Amniotic epithelial cell (primary cell): ENCODE data around the gene GLYAT.

Source experiments
- DNase-seq: peaks from one replicate; pipeline ENCODE4 v3.0.0-alpha.2; 2010; ENCODE audit warnings: low read depth

Gene GLYAT, protein sequence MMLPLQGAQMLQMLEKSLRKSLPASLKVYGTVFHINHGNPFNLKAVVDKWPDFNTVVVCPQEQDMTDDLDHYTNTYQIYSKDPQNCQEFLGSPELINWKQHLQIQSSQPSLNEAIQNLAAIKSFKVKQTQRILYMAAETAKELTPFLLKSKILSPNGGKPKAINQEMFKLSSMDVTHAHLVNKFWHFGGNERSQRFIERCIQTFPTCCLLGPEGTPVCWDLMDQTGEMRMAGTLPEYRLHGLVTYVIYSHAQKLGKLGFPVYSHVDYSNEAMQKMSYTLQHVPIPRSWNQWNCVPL

DNA sequence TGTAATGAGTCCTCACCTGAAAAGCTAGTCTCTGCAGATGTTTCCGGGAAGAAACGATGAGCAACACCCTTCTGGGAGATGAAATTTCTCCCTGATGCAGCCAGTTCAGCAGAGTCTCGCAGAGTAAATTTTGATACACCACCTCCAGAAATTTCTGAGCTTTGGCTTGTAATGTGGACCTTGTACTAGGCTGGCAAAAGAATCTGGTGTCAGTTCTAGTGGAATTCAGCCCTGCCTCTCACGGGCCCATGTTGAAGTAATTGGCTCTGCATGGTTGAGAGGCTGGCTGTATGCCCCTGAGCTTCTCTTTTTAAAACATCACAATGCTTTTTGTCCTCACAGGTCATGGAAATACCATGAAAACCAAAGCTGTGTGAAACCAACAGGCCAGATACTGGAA, at the start of gene GLYAT:
TSS of gene GLYAT (minus strand) at position 125 of the 400 bp plus-strand sequence. CDS start 7,447 bp downstream, outside the sequence.
- DNase-seq: no peak

DNA sequence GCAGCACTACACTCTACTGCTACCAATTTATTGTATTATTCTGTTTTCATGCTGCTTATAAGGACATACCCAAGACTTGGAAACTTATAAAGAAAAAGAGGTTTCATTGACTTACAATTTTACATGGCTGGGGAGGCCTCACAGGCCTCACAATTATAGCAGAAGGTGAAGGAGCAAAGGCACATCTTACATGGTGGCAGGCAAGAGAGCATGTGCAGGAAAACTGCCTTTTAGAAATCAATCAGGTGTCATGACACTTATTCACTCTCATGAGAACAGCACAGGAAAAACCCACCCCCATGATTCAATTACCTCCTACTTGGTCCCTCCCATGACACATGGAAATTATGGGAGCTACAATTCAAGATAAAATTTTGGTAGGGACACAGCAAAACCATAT, 49.6 kb upstream of the GLYAT start:
- no peak for DNase-seq

DNA sequence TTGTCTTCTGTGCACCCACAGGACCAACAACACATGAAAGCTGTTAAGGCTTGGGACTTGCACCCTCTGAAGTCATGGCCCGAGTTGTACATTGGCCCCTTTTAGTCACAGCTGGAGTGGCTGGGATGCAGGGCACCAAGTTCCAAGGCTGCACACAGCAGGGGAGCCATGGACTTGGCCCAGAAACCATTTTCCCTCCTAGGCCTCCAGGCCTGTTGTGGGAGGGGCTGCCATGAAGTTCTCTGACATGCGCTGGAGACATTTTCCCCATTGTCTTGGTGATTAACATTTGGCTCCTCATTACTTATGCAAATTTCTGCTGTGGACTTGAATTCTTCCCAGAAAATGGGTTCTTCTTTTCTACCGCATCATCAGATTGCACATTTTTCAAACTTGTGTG, 48.8 kb upstream of the GLYAT start:
- no peak for DNase-seq

DNA sequence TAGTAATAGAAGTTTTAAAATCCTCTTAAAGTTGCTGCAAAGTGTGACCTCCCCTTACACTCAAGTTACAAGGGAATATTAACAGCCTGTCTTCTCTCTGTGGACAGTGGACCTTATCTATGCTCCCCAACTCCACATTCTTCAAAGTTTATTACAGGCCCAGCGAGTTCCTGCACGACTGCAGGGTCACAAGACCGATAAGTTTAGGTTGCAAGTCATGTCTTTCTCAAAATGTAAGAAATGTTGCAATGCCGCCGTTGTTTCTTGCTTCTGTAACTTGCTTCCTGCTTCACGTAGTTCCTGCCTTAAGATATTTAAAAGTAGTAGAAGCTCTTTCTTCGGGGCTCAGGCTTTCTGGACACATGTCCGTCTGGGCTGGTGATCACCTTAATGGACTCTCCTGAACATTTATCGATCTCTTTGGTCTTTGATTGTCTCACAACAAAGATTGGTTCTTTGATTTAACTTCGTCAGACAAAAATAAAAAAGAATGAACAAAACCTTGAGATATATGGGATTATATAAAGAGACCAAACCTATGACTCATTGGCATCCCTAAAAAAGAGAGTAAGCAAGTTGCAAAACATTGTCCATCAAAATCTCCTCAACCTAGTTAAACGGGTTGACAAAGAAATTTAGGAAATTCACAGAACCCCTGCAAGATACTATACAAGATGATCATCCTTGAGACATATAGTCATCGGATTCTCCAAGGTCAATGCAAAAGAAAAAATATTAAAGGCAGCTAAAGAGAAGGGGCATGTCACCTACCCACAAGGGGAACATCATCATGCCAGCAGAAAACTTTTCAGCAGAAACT, 45.4 kb upstream of the GLYAT start:
- DNase-seq: no peak

DNA sequence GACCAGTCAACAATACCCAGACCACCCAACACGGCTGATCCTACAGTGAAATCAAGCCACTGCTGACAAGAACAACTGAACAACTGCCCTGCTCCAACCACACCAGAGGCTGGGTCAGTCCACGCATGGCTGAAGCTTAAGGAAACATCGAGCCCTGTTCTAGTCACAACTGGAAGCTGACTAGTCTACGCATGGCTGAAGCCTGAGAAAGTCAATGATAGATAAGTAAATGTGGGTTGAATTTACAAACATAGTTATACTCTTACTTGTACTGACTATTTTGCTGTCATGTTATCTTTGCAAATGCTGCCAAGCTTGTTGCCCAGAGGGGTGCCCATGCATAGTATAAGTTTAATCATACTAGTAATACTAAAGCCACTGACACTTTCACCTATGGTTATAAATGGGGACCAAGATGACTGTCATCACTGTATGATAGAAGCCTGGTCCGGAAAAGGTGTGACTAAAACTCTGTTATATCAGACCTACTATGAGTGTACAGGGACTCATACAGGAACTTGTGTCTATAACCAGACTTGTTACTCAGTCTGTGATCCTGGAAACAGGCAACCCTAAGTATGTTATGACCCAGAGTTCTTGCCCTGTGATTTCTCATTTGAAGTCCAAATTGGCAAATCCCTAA, 43.4 kb upstream of the GLYAT start:
- no peak for DNase-seq

DNA sequence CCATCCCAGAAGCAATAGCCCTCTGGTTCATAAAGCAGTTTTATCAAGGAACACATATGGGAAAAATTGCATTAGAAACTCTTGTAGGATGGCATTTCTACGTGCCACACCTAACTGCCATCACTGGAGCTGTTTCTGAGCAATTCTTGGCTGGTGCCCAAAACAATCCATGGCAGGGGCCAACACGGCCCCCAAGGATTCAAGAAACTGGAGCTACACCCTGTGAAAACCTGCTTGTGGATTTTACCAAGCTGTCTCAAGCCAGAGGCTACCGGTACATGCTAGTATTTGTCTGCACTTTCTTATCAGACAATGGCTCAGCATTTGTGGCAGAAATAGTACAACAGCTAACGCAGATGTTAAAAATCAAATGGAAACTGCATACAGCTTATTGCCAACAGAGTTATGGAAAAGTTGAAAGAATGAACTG, 42.4 kb upstream of the GLYAT start:
- no peak for DNase-seq

DNA sequence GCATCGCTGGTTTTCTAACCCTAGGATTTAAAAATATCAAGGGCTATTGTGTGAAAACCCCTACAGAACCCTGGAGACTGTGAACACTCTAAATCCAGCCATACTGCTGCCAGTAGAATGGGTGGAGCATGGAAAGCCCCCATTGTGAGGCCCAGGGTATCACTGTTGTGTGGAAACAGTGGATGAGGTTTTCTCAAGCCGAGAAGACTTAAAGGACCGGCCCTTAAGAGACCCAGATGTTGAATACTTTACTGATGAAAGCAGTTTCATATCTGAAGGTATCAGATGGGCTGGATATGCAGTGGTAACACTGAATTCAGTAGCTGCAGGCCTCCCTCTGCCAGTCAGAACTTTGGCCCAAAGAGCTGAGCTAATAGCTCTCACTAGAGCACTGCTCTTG, 41.6 kb upstream of the GLYAT start:
- no peak for DNase-seq

DNA sequence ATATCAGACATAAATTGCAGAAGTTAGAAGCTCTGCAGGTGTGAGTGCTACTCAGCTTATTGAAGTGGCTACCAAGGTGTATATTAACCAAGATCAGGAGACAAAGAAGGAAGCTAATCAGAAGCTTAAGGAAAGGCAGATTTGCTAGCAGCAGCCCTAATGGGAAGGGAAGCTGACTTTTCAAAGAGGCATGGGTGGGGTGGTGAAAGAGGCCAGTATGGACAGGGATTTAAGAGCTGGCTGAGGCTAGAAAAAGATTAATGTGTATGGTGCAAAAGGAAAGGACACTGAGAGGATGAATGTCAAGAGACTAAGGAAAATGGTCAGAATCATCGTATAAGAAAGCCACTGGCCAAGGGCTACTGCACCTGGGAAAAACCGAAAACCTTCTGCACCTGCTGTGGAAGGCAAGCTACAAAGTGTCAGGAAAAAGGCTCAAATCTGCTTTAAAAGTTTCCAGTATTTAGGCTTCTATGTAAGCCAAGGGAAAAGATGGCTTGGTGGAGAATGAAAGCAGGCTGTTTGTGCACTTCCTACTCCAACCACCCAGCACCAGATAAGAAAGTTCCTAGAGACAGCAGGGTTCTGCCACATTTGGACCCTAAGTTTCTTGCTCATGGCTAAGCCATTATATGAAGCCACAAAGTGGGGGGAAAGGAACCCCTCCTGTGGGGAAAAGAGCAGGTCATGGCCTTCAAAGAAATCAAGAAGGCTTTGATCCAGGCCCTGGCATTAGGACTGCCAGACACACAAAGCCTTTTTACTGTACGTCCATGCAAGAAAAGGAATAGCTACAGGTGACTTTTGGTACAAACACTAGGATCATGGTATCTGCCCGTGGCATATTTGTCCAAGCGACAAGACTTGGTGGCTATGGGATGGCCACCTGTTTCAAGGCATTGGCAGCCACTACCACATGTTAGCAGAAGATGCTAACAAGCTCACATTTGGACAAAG, 40.9 kb upstream of the GLYAT start:
- no peak for DNase-seq

DNA sequence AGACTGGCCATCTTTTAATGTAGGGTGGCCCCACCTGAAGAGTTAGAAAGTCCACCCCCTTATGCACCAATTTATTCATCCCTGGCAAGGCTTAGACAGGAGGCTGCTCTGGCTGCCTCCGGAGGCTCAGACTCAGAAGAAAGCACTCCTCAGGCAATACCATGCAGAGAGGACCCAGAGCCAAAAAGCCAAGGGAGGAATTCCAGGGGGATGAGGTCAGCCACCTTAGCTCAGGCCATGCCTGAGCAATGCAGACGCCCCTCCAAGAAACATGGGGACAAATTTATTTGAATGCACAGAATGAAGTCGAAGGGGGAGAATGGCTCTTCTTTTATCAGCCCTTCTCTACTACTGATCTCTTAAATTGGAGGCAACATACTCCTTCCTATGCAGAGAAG, 39.7 kb upstream of the GLYAT start:
- DNase-seq: no peak

DNA sequence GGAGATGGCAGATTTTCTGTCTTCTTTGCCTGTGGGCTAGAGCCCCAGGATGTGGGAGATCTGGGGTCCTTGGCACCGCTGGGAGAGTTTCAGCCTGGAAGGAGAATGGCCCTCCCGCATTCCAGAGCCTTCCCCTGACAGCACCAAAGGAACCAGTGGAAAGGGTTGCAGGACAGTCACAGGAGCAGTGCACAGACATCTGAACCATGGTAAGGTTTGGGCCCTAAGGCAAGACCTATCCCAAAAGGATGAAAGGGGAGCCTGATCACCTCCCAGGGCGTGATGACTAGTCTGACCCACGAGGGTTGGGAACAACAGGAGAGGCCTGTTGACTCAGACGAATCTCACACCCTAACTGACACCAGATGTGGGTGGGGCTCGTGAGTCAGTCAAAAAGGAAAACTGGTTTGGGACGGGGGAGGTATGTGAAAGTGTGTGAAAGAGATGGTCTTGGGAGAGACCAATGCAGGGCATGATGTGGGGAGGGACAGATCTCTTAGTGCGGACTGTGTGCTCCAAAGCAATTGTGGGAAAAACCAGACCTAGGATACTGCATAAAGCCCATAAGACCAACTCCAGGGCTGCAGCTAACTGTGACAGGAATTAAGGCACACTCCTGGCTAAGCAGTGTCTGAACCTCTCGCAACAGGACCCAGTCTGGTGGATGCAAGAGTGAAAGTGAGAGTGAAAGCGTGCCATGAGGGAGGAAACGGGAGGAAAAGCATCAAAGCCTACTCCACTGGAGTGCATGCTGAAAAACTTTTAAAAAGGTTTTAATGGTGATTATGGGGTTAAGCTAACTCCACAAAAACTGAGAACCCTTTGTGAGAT, 39.1 kb upstream of the GLYAT start:
- no peak for DNase-seq

DNA sequence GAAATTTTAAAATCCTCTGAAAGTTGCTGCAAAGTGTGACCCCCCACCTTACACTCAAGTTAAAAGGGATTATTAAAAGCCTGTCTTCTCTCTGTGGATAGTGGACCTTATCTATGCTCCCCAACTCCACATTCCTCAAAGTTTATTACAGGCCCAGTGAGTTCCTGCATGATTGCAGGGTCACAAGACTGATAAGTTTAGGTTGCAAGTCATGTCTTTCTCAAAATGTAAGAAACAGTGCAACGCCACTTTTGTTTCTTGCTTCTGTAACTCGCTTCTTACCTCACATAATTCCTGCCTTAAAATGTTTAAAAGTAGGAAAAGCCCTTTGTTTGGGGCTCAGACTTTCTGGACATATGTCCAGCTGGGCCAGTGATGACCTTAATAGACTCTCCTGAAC, 38.4 kb upstream of the GLYAT start:
- DNase-seq: no peak

DNA sequence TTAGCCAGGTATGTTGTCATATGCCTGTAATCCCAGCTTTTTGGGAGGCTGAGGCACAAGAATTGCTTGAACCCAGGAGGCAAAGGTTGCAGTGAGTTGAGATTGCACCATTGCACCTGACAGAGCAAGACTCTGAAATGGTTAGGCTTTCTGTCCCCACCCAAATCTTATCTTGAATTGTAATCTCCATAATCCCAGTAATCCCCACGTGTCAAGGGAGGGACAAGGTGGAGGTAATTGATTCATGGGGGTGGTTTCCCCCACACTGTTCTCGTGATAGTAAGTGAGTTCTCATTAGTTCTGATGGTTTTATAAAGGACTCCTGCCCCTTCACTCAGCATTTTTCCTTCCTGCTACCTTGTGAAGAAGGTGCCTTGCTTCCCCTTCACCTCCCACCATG, 37.6 kb upstream of the GLYAT start:
- DNase-seq: no peak

DNA sequence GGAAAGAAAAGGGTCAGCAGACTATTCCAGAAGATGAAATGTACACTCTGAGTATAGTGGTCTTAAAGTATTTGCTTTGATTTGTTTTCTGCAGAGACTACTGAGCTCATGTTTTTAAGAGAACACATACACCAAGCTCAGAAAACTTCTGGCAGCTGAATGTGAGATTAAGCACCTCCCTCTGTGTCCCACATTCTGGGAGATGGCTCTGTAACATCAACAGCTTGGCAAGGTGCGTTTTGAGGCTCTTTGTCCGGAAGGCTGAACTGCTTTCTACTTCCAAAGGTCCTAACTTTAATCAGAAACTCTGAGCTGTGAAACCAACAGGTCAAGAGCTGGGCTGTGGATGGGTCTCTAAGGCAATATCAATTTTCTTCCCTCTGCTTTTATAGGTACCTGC, 36.4 kb upstream of the GLYAT start:
- no peak for DNase-seq

DNA sequence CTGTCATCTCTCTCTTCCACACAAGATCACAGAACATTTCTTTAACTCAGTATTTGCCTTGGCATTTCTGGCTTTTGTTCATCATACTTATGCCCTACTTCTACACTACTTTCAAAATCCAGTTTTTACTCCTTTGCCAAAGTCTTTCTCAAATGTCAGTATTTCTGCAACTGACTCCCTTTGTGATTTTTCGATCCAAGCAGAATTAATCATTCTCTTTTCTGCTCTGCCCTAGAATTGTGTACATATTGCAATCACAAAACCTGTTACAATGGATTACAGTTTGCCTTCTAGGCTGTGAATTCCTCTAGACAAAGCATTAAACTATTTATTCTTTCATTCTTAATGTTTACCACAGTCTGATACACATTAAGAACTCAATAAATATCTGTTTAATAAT, 33.3 kb upstream of the GLYAT start:
- DNase-seq: no peak

DNA sequence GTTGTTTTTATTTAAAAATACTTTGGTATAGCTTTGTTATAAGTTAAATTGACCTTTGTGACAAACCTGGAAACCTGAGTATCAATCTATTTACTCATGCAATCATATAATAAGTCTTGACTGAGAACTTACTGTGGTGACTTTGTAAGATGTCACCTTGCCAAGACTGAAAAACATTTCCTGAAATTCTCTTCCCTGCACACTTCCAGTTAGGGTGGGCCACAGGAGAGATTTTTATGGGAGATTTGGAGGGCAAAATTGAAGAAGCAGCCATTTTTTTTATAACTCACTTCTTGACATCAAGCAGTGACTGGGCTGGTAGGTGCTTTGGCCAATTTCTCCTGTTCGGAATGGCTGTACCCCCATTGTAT, 31.4 kb upstream of the GLYAT start:
- DNase-seq: no peak

DNA sequence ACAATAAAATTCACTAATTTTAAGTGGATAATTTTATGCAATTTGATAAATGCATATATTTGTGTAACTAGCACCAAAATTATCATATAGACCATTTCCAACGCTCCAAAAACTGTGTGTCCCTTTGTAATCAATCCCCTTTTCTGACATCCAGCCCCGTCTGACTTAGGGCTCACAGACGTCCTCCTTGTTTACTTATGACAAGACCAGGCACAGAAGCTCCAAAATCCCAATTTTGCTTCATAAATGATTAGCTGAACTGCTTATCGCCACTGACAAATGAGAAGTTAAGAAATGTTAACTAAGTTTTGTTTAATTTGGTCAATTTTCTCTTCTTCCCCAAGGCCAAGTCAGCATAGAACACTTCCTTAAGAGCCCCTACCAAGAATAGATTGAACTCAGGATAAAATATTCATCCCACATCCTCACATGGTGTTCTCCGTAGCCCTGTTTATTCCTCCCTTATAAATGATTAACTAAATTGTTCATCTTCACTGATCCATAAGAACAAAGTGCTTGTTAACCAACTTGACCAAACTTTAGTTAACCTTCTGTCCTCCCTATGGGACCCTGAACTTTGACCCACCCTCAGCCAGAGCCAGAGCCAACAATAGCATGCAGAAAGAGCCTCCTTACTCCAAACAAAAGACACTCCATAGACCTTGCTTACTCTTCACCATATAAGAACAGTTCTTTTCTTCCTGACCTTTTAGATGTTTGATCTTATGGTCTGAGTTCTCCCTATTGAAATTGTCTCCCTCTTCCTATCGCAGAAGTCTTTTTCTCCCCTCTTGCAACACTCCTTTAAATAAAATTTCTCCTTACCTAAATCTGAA, 30.8 kb upstream of the GLYAT start:
- DNase-seq: no peak

DNA sequence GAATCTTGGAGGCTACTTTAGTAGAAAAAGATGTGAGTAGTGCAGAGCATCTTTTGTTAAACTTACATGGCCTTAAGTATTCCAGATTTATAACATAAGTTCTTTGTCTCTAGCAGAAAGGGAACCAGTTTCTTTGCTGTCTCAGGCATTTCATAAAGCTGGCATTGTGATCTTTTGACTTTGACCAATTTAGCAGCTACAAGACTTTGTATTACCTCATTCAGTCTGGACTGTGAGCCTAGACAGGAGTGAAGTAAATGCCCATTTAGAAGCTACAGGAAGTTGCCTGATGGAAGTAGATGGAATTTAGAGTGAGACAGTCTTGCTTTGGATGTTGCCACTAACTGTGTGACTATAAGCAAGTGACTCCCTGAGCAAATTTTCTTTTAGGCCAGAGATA, 25.7 kb upstream of the GLYAT start:
- DNase-seq: no peak

DNA sequence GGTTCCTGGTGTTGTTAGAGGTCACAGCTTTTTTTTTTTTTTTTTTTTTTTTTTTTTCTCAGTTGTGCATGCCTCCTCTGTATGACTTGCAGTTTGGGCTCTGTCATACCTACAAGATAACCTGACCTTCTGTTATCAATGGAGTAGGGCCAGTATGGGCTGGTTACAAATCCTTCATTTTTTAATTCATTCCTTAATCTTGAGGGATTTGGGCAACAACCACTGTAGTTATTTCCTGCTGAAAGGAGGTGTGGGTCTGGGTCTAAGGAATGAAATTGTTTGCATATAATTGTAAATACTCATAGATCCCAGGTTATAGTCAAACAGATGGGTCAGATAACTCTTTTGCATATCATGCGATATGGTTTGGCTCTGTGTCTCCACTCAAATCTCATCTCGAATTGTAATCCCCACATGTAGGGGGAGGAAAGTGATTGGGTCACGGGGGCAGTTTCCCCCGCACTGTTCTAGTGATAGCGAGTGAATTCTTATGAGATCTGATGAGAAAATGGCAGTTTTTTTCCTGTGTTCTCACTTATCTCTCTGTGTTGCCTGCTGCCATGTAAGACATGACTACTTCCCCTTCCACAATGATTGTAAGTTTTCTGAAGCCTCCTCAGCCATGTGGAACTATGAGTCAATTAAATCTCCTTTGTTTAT, 14.1 kb upstream of the GLYAT start:
- DNase-seq: no peak

DNA sequence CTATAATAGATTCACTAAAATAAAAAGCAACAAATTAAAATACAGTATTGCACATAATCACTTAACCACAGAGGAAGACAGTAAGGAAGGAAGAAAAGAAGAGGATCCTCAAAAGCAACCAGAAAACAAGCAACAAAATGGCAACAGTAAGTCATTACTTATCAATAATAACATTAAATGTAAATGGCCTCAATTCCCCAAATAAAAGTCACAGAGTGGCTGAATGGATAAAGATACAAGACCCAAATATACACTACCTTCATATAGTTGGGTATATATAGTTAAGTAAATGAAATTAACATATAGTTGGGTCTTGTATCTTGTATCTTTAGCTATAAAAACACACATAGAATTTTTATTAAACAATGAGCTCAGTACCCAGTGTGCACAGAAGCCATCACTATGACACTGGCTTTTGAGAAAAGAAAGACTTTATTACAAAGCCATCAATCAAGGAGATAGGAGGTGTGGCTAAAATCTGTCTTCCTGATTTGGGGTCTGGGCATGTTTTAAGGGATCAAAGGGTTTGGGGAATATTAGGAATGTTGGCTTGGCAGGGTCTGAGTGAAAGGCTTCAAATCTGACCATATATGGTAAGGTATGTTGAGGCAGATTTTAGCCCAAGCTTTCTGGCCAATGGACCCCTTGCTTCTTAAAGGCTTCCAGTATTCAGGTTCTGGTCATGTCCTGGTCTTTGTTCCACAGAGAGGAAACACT, 13.4 kb upstream of the GLYAT start:
- DNase-seq: no peak
